Caco-2 (cell line): ENCODE measurements around the gene IFIT2. TPM values are rescaled to one million over a fixed set of nuclear protein-coding genes. Genes with fewer than 3 reads are reported as not detected.
A peak's percentile ranks its signal among the peaks of the same experiment; 100 is the strongest.

Experiments
- BruUV-seq: library from RNA; stranded (reverse); fragments of 400-500 nt; replicated peaks from 2 replicates; lab custom pipeline; 2021; lab: Mats Ljungman, UMichigan
- CTCF ChIA-PET: fragments of 300-600 bp; sonication (Branson Sonifier 250); formaldehyde crosslinking; loops from one replicate; lab custom pipeline; 2022; ENCODE audit warnings: antibody characterized with exemption; lab: Charles Lee
- POLR2A ChIA-PET: fragments of 300-600 bp; sonication (Branson Sonifier 250); formaldehyde crosslinking; loops from one replicate; lab custom pipeline; 2022; ENCODE audit warnings: antibody characterized with exemption; lab: Charles Lee
- DNase-seq, 2 experiments: peaks; one replicate each; pipeline versions ENCODE4 v3.0.0 to v3.0.0-alpha.2; 2020 to 2022
- H3K27me3 ChIP-seq: replicated peaks from 2 replicates; pipeline ENCODE4 v1.6.0; 2011; ENCODE audit warnings: low read length; ENCODE audit not compliant: control insufficient read depth, insufficient read depth
- H3K36me3 ChIP-seq: 2 replicates; pipeline ENCODE4 v1.5.1; 2011; ENCODE audit warnings: low read length; ENCODE audit not compliant: control insufficient read depth, insufficient read depth
- H3K4me1 ChIP-seq: fragments of 250-450 bp; sonication (Bioruptor Pico); 2 replicates; pipeline ENCODE4 v1.5.1; 2020; ENCODE audit warnings: mild to moderate bottlenecking
- H3K4me3 ChIP-seq: 2 replicates; pipeline ENCODE4 v1.5.1; 2011; ENCODE audit warnings: low read depth, mild to moderate bottlenecking, control low read depth, low read length
- H3K9me3 ChIP-seq: fragments of 250-450 bp; sonication (Bioruptor Pico); 2 replicates; pipeline ENCODE4 v1.5.1; 2020; ENCODE audit warnings: mild to moderate bottlenecking, moderate library complexity
- H3K27ac Mint-ChIP-seq: one replicate; pipeline ENCODE4 v1.8.0; 2022; ENCODE audit warnings: mixed read lengths; ENCODE audit not compliant: unreplicated experiment
- H3K27me3 Mint-ChIP-seq: one replicate; pipeline ENCODE4 v1.8.0; 2022; ENCODE audit warnings: mixed read lengths; ENCODE audit not compliant: insufficient read depth, unreplicated experiment
- H3K36me3 Mint-ChIP-seq: one replicate; pipeline ENCODE4 v1.8.0; 2022; ENCODE audit warnings: mild to moderate bottlenecking, mixed read lengths; ENCODE audit not compliant: insufficient read depth, unreplicated experiment
- H3K4me1 Mint-ChIP-seq: one replicate; pipeline ENCODE4 v1.8.0; 2022; ENCODE audit warnings: low read depth, mixed read lengths; ENCODE audit not compliant: unreplicated experiment
- H3K4me3 Mint-ChIP-seq: one replicate; pipeline ENCODE4 v1.8.0; 2022; ENCODE audit warnings: mild to moderate bottlenecking, moderate library complexity, mixed read lengths; ENCODE audit not compliant: unreplicated experiment
- H3K9me3 Mint-ChIP-seq: one replicate; pipeline ENCODE4 v1.8.0; 2022; ENCODE audit warnings: mixed read lengths; ENCODE audit not compliant: unreplicated experiment
- intact Hi-C: fragments of 100-400 bp; cut with micrococcal nuclease; formaldehyde crosslinking; loops from one replicate; pipeline ENCODE4 v1.10.0; 2022; ENCODE audit not compliant: unreplicated experiment
- total RNA-seq: library from RNA; stranded (reverse); gene quantifications from 2 replicates; pipeline ENCODE4 v1.2.3, GENCODE V29; 2022
- TF ChIP-seq, protein P1 (sequence below), 2 experiments: fragments of 200-600 bp in 1 of 2; IDR thresholded peaks; 1 replicate in 1 of 2; 2 replicates in 1 of 2; pipeline versions ENCODE4 v1.5.1 to v1.8.0; 2011 to 2022; ENCODE audit warnings: antibody characterized with exemption in 1 of 2, control low read depth in 1 of 2, inconsistent platforms in 1 of 2, low read depth in 1 of 2, low read length in 1 of 2, mild to moderate bottlenecking in 1 of 2, moderate library complexity in 1 of 2; ENCODE audit not compliant: insufficient read depth in 1 of 2, severe bottlenecking in 1 of 2, unreplicated experiment in 1 of 2

Gene IFIT2
- total RNA-seq, 1 experiment from 2014 or later = 0.43 TPM

DNA sequence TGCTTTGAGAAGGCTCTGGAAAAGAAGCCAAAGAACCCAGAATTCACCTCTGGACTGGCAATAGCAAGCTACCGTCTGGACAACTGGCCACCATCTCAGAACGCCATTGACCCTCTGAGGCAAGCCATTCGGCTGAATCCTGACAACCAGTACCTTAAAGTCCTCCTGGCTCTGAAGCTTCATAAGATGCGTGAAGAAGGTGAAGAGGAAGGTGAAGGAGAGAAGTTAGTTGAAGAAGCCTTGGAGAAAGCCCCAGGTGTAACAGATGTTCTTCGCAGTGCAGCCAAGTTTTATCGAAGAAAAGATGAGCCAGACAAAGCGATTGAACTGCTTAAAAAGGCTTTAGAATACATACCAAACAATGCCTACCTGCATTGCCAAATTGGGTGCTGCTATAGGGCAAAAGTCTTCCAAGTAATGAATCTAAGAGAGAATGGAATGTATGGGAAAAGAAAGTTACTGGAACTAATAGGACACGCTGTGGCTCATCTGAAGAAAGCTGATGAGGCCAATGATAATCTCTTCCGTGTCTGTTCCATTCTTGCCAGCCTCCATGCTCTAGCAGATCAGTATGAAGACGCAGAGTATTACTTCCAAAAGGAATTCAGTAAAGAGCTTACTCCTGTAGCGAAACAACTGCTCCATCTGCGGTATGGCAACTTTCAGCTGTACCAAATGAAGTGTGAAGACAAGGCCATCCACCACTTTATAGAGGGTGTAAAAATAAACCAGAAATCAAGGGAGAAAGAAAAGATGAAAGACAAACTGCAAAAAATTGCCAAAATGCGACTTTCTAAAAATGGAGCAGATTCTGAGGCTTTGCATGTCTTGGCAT is 4.8 kb downstream of the IFIT2 start:
- Histone ChIP-seq H3K4me3 (no peak overlapping the region), H3K4me1 (peaks cover 7% of the 10 kb centered on the region), H3K9me3 (no peaks in the 10 kb centered on the region), H3K36me3 (no peaks in the 10 kb centered on the region), H3K27me3 (no peaks in the 10 kb centered on the region)
- H3K4me3 Mint-ChIP-seq = no peak overlapping the region
- peak overlapping the region; percentile 40 for H3K27ac Mint-ChIP-seq
- intact Hi-C loops = no loop called here
- H3K36me3 Mint-ChIP-seq = no peaks in the 10 kb centered on the region
- CTCF ChIA-PET = interaction anchor here (1.9 kb wide), 1 partner anchor 63 kb away, joined by 5 read pairs; no protein-coding TSS in a partner anchor
- no TSS peak for BruUV-seq
- no peak for DNase-seq
- H3K9me3 Mint-ChIP-seq = no peaks in the 10 kb centered on the region
- POLR2A ChIA-PET = no interaction called here
- H3K4me1 Mint-ChIP-seq = no peaks in the 10 kb centered on the region
- TF ChIP-seq, protein P1, sequence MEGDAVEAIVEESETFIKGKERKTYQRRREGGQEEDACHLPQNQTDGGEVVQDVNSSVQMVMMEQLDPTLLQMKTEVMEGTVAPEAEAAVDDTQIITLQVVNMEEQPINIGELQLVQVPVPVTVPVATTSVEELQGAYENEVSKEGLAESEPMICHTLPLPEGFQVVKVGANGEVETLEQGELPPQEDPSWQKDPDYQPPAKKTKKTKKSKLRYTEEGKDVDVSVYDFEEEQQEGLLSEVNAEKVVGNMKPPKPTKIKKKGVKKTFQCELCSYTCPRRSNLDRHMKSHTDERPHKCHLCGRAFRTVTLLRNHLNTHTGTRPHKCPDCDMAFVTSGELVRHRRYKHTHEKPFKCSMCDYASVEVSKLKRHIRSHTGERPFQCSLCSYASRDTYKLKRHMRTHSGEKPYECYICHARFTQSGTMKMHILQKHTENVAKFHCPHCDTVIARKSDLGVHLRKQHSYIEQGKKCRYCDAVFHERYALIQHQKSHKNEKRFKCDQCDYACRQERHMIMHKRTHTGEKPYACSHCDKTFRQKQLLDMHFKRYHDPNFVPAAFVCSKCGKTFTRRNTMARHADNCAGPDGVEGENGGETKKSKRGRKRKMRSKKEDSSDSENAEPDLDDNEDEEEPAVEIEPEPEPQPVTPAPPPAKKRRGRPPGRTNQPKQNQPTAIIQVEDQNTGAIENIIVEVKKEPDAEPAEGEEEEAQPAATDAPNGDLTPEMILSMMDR (IDR thresholded peaks at IDR 0.05; ENCODE audit: insufficient read depth in 1 of 2, low read depth in 1 of 2, low read length in 1 of 2, severe bottlenecking in 1 of 2, unreplicated experiment in 1 of 2) = no peak
- H3K27me3 Mint-ChIP-seq = no peaks in the 10 kb centered on the region

DNA sequence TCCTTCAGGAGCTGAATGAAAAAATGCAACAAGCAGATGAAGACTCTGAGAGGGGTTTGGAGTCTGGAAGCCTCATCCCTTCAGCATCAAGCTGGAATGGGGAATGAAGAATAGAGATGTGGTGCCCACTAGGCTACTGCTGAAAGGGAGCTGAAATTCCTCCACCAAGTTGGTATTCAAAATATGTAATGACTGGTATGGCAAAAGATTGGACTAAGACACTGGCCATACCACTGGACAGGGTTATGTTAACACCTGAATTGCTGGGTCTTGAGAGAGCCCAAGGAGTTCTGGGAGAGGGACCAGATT is 5.4 kb downstream of the IFIT2 start:
- POLR2A ChIA-PET = no interaction called here
- no peaks in the 10 kb centered on the region for H3K9me3 Mint-ChIP-seq
- no peaks in the 10 kb centered on the region for H3K27me3 Mint-ChIP-seq
- no TSS peak for BruUV-seq
- H3K4me3 Mint-ChIP-seq = no peak overlapping the region
- intact Hi-C loops = no loop called here
- TF ChIP-seq, protein P1 (IDR thresholded peaks at IDR 0.05; ENCODE audit: insufficient read depth in 1 of 2, low read depth in 1 of 2, low read length in 1 of 2, severe bottlenecking in 1 of 2, unreplicated experiment in 1 of 2) = no peak
- Histone ChIP-seq H3K4me3 (no peak overlapping the region), H3K9me3 (no peaks in the 10 kb centered on the region), H3K36me3 (no peaks in the 10 kb centered on the region), H3K4me1 (peaks cover 7% of the 10 kb centered on the region), H3K27me3 (no peaks in the 10 kb centered on the region)
- CTCF ChIA-PET = interaction anchor here (1.9 kb wide), 1 partner anchor 62 kb away, joined by 5 read pairs; no protein-coding TSS in a partner anchor
- no peaks in the 10 kb centered on the region for H3K36me3 Mint-ChIP-seq
- H3K27ac Mint-ChIP-seq = no peak overlapping the region
- no peak for DNase-seq
- H3K4me1 Mint-ChIP-seq = no peaks in the 10 kb centered on the region

DNA sequence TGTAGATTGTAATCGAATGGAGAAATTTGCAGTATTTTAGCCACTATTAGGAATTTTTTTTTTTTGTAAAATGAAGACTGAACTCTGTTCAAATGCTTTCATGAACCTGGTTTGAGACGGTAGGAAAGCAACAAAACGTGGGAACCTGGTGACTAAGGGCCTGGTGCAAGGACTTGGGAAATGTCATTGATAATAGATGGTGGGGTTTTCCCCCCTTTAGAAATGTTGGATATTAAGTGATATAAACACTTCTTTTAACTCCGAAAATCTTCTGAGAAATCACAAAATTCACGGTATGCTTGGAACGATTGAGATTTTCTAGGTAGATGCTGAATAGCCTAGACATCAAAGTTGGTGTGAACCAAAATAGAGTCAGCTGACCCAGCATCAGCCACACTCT is 6.4 kb downstream of the IFIT2 start:
- Mint-ChIP-seq H3K9me3 (no peaks in the 10 kb centered on the region), H3K4me1 (no peaks in the 10 kb centered on the region), H3K4me3 (no peak overlapping the region), H3K36me3 (no peaks in the 10 kb centered on the region), H3K27ac (no peak overlapping the region), H3K27me3 (no peaks in the 10 kb centered on the region)
- H3K27me3 ChIP-seq = no peaks in the 10 kb centered on the region
- no peaks in the 10 kb centered on the region for H3K9me3 ChIP-seq
- no peaks in the 10 kb centered on the region for H3K36me3 ChIP-seq
- no peak overlapping the region for H3K4me3 ChIP-seq
- DNase-seq = no peak
- H3K4me1 ChIP-seq = peaks cover 7% of the 10 kb centered on the region; the same call in 1 of the 2 replicates
- no TSS peak for BruUV-seq
- ChIA-PET CTCF (interaction anchor here (1.9 kb wide), 1 partner anchor 61 kb away, joined by 5 read pairs; no protein-coding TSS in a partner anchor), POLR2A (no interaction called here)
- TF ChIP-seq, protein P1 (IDR thresholded peaks at IDR 0.05; ENCODE audit: insufficient read depth in 1 of 2, low read depth in 1 of 2, low read length in 1 of 2, severe bottlenecking in 1 of 2, unreplicated experiment in 1 of 2) = no peak
- intact Hi-C loops = no loop called here
